Transverse colon (tissue), 4 donors: ENCODE results near the gene MPHOSPH9. TPM values are rescaled to one million over a fixed set of nuclear protein-coding genes. Genes with fewer than 3 reads are reported as not detected.

Experiments
- DNase-seq: peaks from one replicate; pipeline ENCODE4 v3.0.0-alpha.2; 2019
- H3K27ac ChIP-seq, 4 donors: fragments of 200-600 bp; sonication (generic); 2 replicates each; pipeline ENCODE4 v1.5.1; 2016 to 2018; ENCODE audit warnings: inconsistent platforms in 4 of 4
- H3K27me3 ChIP-seq: fragments of 200-600 bp; sonication (generic); 2 replicates; pipeline ENCODE4 v1.5.1; 2017; ENCODE audit warnings: inconsistent platforms
- H3K36me3 ChIP-seq, 4 donors: fragments of 200-600 bp; sonication (generic); 2 replicates each; pipeline ENCODE4 v1.5.1; 2017 to 2019; ENCODE audit warnings: inconsistent platforms in 4 of 4
- H3K4me1 ChIP-seq, 4 donors: fragments of 200-600 bp; sonication (generic); 2 replicates each; pipeline ENCODE4 v1.5.1; 2017 to 2020; ENCODE audit warnings: inconsistent platforms in 4 of 4
- H3K4me3 ChIP-seq, 4 donors: fragments of 200-600 bp; sonication (generic); 1 replicate in 1 of 4; 2 replicates in 3 of 4; pipeline versions ENCODE4 v1.5.1 to v1.6.1; 2017 to 2019; ENCODE audit warnings: inconsistent platforms in 4 of 4
- H3K9me3 ChIP-seq, 2 donors: fragments of 200-600 bp; sonication (generic); 2 replicates each; pipeline ENCODE4 v1.5.1; 2017 to 2019; ENCODE audit warnings: inconsistent platforms in 2 of 2
- EP300 ChIP-seq: sonication (generic); formaldehyde crosslinking; IDR thresholded peaks from one replicate; pipeline ENCODE4 v1.6.1; 2017; ENCODE audit warnings: antibody characterized with exemption, low read depth
- POLR2A ChIP-seq: fragments of 450-650 bp; IDR thresholded peaks from one replicate; pipeline ENCODE4 v1.6.1; 2016; ENCODE audit warnings: antibody characterized with exemption, mild to moderate bottlenecking, moderate library complexity
- POLR2AphosphoS5 ChIP-seq, 3 donors: sonication (generic); formaldehyde crosslinking; IDR thresholded peaks; one replicate each; pipeline ENCODE4 v1.6.1; 2016; ENCODE audit warnings: antibody characterized with exemption in 3 of 3
- WGBS, 2 donors: methylation state at CpG; one replicate each; pipeline ENCODE4 v1.1.5; 2018; ENCODE audit warnings: low coverage in 1 of 2; 5-methylcytosine and 5-hydroxymethylcytosine counted together
- in situ Hi-C, 4 donors: fragments of 200-750 bp; cut with MboI; loops; one replicate each; pipeline versions ENCODE4 v1.15.0 to v1.15.1; 2017; ENCODE audit warnings: low sequenced_read_pairs in 3 of 4, low pct_ligation_motif_present in 1 of 4, low pct_unique_long_range_greater_than_20kb in 1 of 4
- intact Hi-C: fragments of 100-400 bp; cut with DNase I; formaldehyde crosslinking; loops from one replicate; pipeline ENCODE4 v1.15.1; 2023; ENCODE audit warnings: low total_unique reads
- total RNA-seq, 4 donors: library from RNA; depleted of rRNA; stranded (reverse); fragments of >200 nt; gene quantifications; one replicate each; pipeline ENCODE4 v1.1.0, GENCODE V29; 2016
- TF ChIP-seq, protein P1 (sequence below), 5 experiments: fragments of 200-600 bp in 3 of 5; fragments of 450-650 bp in 2 of 5; sonication (generic) in 3 of 5; IDR thresholded peaks; 1 replicate in 2 of 5; 2 replicates in 3 of 5; pipeline ENCODE4 v1.5.1; 2016 to 2017; ENCODE audit warnings: antibody characterized with exemption in 5 of 5, inconsistent platforms in 3 of 5, mild to moderate bottlenecking in 2 of 5, moderate library complexity in 1 of 5

Gene MPHOSPH9
- total RNA-seq, 4 donors from 2014 or later, result 15.6 to 90.9 (median 40.7) TPM

DNA sequence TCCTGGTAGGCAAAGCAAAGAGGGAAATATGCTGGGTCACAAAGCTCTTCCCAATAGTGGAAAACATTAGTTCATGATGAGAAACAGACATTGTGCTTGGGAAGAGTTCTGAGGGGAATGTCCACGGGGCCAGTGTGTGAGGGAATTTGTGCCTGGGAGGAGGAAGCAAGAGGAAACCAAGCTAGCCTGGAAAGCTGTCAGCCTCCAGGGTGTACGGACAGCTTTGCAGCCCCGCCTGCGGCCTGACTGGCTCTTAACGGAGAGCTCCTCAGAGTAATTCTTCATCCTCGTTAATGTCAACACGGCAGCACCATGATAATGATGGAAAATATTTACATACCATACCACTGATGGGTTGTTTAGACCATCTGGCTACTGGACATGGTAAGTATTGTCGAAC lies 114.4 kb downstream of the MPHOSPH9 start:
- Histone ChIP-seq H3K36me3 (no peaks in the 10 kb centered on the region), H3K9me3 (no peaks in the 10 kb centered on the region), H3K4me3 (no peak overlapping the region), H3K27ac (peak overlapping the region; percentile 30 to 84 (median 62)), H3K27me3 (no peaks in the 10 kb centered on the region), H3K4me1 (peaks cover 21 to 51% (median 31%) of the 10 kb centered on the region in 4 donors)
- intact Hi-C loops, result no loop called here
- in situ Hi-C loops, result no loop called here
- peak; percentile 45 for DNase-seq
- TF ChIP-seq POLR2A (no peak), EP300 (no peak), POLR2AphosphoS5 (IDR thresholded peaks at IDR 0.05) (peak in 2 of 3 donors; percentile 48 to 50)
- WGBS, 2 donors, result 60 to 75% methylated on average over 1 to 8 of the region's 8 CpGs

DNA sequence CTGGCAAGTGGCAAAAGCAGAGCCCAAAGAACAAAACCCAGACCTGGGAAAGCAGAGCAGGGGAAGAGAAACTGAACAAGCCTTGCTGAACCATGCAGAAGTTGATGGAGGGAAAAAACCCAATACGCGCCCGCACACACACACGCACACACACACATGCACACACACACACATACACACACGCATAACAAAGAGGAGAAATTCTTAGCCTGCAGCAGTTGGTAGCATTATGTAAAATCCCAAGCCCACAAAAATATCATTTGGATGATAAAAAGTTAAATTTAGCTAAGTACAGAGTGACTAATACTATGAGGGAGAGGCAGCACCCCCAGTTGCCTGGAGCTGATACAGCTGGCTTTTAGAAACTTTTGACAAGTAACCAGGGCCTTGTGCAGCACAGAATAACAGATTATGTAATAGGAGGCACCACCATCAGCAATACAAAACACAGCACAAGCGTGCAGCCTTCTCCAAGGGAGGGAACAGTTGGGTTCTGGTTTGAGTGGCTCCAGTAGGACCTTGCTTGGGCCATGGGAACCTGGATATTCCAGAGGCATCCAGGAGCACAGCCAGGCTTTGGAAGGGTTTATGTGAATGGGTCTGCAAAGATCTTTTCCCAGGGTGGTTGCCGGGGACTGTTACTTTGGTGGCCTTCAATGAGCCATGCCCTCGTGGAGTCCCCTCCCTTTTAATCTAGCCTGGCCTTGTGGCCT lies 117.4 kb downstream of the MPHOSPH9 start:
- WGBS, 2 donors, result 61% methylated on average over 8 of the region's 8 CpGs; no CpG with 5 or more reads in 1 of the 2 donors
- in situ Hi-C loops, result no loop called here
- H3K4me1 ChIP-seq, result peaks cover 20 to 55% (median 27%) of the 10 kb centered on the region in 4 donors
- peak; percentile 39 for DNase-seq
- H3K27ac ChIP-seq, result peak overlapping the region; percentile 75 to 84 (median 80)
- H3K9me3 ChIP-seq, result no peaks in the 10 kb centered on the region
- intact Hi-C loops, result no loop called here
- no peaks in the 10 kb centered on the region for H3K27me3 ChIP-seq
- TF ChIP-seq POLR2AphosphoS5 (IDR thresholded peaks at IDR 0.05) (peak; percentile 64 to 76 (median 71)), EP300 (no peak)
- H3K4me3 ChIP-seq, result no peak overlapping the region
- no peaks in the 10 kb centered on the region for H3K36me3 ChIP-seq

DNA sequence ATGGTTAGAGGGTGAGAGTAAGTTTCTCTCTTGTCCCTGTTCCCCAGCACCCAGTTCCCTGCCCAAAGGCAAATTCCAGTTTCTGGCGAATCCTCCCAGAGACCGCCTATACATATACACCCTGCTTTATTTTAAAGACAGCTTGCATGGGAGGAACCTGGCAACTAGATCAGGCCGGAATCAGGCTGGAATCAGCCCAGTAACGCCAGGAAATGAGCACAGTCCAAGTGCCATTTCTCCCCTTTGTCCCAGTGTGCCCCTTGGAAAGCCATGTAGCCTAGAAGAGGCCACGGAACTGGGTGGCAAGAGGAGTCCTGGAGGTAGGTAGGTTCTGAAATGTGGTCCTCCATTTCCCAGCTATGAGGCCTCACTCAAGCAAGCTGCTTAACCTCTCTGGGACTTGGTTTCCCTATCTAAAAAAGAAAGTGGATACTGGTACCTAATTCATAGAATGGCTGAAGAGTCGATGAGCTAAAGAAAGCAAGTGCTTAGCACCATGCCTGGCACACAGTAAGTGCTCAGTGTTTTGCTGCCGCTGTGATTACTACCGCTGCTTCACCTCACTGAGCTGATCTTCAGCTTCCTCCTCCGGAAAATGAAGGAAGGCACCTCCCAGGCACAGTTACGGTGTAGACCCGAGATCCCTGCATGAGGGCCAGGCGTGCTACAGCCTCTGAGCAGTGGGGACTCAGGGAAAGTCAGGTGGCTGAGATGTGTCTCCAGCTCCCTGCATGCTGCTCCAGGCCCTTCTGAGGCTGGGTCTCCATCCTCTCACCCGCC lies 118.4 kb downstream of the MPHOSPH9 start:
- H3K4me3 ChIP-seq, result no peak overlapping the region
- H3K4me1 ChIP-seq, result peaks cover 18 to 46% (median 23%) of the 10 kb centered on the region in 4 donors
- no peaks in the 10 kb centered on the region for H3K27me3 ChIP-seq
- in situ Hi-C loops, result no loop called here
- TF ChIP-seq POLR2AphosphoS5 (IDR thresholded peaks at IDR 0.05) (no peak), POLR2A (no peak), EP300 (no peak)
- TF ChIP-seq, protein P1, sequence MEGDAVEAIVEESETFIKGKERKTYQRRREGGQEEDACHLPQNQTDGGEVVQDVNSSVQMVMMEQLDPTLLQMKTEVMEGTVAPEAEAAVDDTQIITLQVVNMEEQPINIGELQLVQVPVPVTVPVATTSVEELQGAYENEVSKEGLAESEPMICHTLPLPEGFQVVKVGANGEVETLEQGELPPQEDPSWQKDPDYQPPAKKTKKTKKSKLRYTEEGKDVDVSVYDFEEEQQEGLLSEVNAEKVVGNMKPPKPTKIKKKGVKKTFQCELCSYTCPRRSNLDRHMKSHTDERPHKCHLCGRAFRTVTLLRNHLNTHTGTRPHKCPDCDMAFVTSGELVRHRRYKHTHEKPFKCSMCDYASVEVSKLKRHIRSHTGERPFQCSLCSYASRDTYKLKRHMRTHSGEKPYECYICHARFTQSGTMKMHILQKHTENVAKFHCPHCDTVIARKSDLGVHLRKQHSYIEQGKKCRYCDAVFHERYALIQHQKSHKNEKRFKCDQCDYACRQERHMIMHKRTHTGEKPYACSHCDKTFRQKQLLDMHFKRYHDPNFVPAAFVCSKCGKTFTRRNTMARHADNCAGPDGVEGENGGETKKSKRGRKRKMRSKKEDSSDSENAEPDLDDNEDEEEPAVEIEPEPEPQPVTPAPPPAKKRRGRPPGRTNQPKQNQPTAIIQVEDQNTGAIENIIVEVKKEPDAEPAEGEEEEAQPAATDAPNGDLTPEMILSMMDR (IDR thresholded peaks at IDR 0.05), result no peak
- no peak for DNase-seq
- intact Hi-C loops, result no loop called here
- H3K36me3 ChIP-seq, result no peaks in the 10 kb centered on the region
- no peaks in the 10 kb centered on the region for H3K9me3 ChIP-seq
- WGBS, 2 donors, result 79 to 80% methylated on average over 4 to 13 of the region's 13 CpGs
- H3K27ac ChIP-seq, result peak overlapping the region; percentile 75 to 84 (median 80)

DNA sequence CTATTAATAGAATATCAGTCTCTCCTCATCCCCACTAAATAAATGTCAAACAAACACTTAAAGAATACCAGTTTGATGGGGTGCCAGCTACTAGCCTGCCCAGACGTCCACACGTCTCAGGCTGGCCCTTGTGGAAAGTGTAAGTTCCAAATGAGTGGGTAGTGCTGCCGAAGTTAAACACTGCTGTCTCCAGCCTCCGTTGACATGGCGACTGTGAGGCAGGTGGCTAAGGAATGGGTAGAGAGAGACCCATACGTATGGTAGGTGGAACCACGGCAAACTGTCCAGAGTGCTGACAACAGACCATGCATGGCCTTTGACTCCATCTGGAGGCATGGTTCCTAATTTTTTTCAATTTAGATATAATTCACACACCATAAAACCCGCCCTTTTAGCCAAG lies 119.9 kb downstream of the MPHOSPH9 start:
- peaks cover 18 to 49% (median 23%) of the 10 kb centered on the region in 4 donors for H3K4me1 ChIP-seq
- WGBS, 2 donors, result 65 to 76% methylated on average over 7 to 8 of the region's 8 CpGs

More for the DNA sequence above, 119.9 kb downstream of the MPHOSPH9 start:
- H3K27me3 ChIP-seq, result no peaks in the 10 kb centered on the region
- TF ChIP-seq POLR2A (no peak), EP300 (no peak), POLR2AphosphoS5 (IDR thresholded peaks at IDR 0.05) (no peak)
- TF ChIP-seq, protein P1 (IDR thresholded peaks at IDR 0.05), result no peak
- H3K9me3 ChIP-seq, result no peaks in the 10 kb centered on the region
- no peak overlapping the region for H3K4me3 ChIP-seq
- no peak for DNase-seq
- peak overlapping the region; percentile 0 to 84 (median 20) for H3K27ac ChIP-seq
- in situ Hi-C loops (no loop called here), intact Hi-C loops (no loop called here)
- no peaks in the 10 kb centered on the region for H3K36me3 ChIP-seq
